GM12878 (cell line): ENCODE data around the gene NFE2L3. TPM values are rescaled to one million over a fixed set of nuclear protein-coding genes. Genes with fewer than 3 reads are reported as not detected.

Source experiments
- CEBPZ ChIP-seq: fragments of 150-350 bp; IDR thresholded peaks from 2 replicates; pipeline ENCODE4 v1.6.1; 2016; ENCODE audit warnings: low read depth, low read length
- CREB1 ChIP-seq: IDR thresholded peaks from 2 replicates; pipeline ENCODE4 v1.6.1; 2012; ENCODE audit warnings: low read depth, mild to moderate bottlenecking, inconsistent platforms
- CREM ChIP-seq: IDR thresholded peaks from 2 replicates; pipeline ENCODE4 v1.6.1; 2014; ENCODE audit warnings: antibody characterized with exemption, low read depth
- CTCF ChIP-seq, 3 experiments: IDR thresholded peaks in 2 of 3; conservative IDR thresholded peaks in 1 of 3; 2 replicates each; pipeline ENCODE4 v1.5.1; 2011; ENCODE audit warnings: low read depth in 3 of 3, low read length in 3 of 3, mild to moderate bottlenecking in 3 of 3, control low read depth in 2 of 3, moderate library complexity in 2 of 3, inconsistent platforms in 1 of 3, mixed read lengths in 1 of 3; ENCODE audit not compliant: control insufficient read depth in 2 of 3, insufficient read depth in 1 of 3; ENCODE audit errors: extremely low read depth in 1 of 3
- E2F4 ChIP-seq: IDR thresholded peaks from 2 replicates; pipeline ENCODE4 v1.6.1; 2012; ENCODE audit warnings: low read depth, low read length, improper control_type of control experiment
- EP300 ChIP-seq, 2 experiments: fragments of 150-350 bp in 1 of 2; IDR thresholded peaks; 2 replicates each; pipeline ENCODE4 v1.6.1; 2011 to 2012; ENCODE audit warnings: low read depth in 2 of 2, low read length in 2 of 2, borderline replicate concordance in 1 of 2, improper control_type of control experiment in 1 of 2, inconsistent platforms in 1 of 2; ENCODE audit not compliant: control insufficient read depth in 1 of 2
- ETV6 ChIP-seq, 2 experiments: fragments of 450-650 bp in 1 of 2; IDR thresholded peaks in 1 of 2; conservative IDR thresholded peaks in 1 of 2; 2 replicates each; pipeline ENCODE4 v1.6.1; 2014; ENCODE audit warnings: antibody characterized with exemption in 1 of 2, borderline replicate concordance in 1 of 2, low read depth in 1 of 2, mild to moderate bottlenecking in 1 of 2, moderate library complexity in 1 of 2
- FOS ChIP-seq: IDR thresholded peaks from 3 replicates; pipeline ENCODE4 v1.6.1; 2011; ENCODE audit warnings: borderline replicate concordance; ENCODE audit not compliant: insufficient read length; ENCODE audit errors: extremely low read depth
- MEF2A ChIP-seq: IDR thresholded peaks from 2 replicates; pipeline ENCODE4 v1.6.1; 2011; ENCODE audit warnings: low read depth, mild to moderate bottlenecking, low read length, moderate library complexity; ENCODE audit not compliant: insufficient read depth
- NBN ChIP-seq: fragments of 450-650 bp; IDR thresholded peaks from 2 replicates; pipeline ENCODE4 v1.6.1; 2016
- NFIC ChIP-seq: IDR thresholded peaks from 2 replicates; pipeline ENCODE4 v1.6.1; 2012; ENCODE audit warnings: low read depth, mild to moderate bottlenecking, inconsistent platforms, low read length, moderate library complexity
- POLR2A ChIP-seq: IDR thresholded peaks from 2 replicates; pipeline ENCODE4 v1.6.1; 2011; ENCODE audit warnings: low read depth, mild to moderate bottlenecking, low read length
- POLR2AphosphoS2 ChIP-seq: IDR thresholded peaks from 2 replicates; pipeline ENCODE4 v1.6.1; 2011; ENCODE audit warnings: low read depth, mild to moderate bottlenecking, low read length, improper control_type of control experiment, moderate library complexity
- RCOR1 ChIP-seq: conservative IDR thresholded peaks from 2 replicates; pipeline ENCODE4 v1.6.1; 2012; ENCODE audit warnings: low read depth, low read length, improper control_type of control experiment
- SIN3A ChIP-seq: IDR thresholded peaks from 2 replicates; pipeline ENCODE4 v1.6.1; 2012; ENCODE audit warnings: low read depth, low read length, improper control_type of control experiment
- SREBF1 ChIP-seq: IDR thresholded peaks from 2 replicates; pipeline ENCODE4 v1.6.1; 2012; ENCODE audit warnings: mild to moderate bottlenecking, low read length
- SRF ChIP-seq, 2 experiments: IDR thresholded peaks; 2 replicates each; pipeline ENCODE4 v1.6.1; 2011; ENCODE audit warnings: low read depth in 2 of 2, low read length in 2 of 2, mild to moderate bottlenecking in 1 of 2, moderate library complexity in 1 of 2
- TCF7 ChIP-seq: IDR thresholded peaks from 2 replicates; pipeline ENCODE4 v1.6.1; 2014; ENCODE audit warnings: antibody characterized with exemption, borderline replicate concordance
- ZBTB4 ChIP-seq: fragments of 450-650 bp; formaldehyde crosslinking; IDR thresholded peaks from 2 replicates; pipeline ENCODE4 v1.4.0; 2022; ENCODE audit warnings: mild to moderate bottlenecking, moderate library complexity
- polyA plus RNA-seq, 11 experiments: library from polyadenylated mRNA; depleted of rRNA in 4 of 11; unstranded in 6 of 11; stranded (reverse) in 5 of 11; fragments of >200 nt; fragmentation: Nextera tagmentation in 4 of 11; fragmentation: Illumina TruSeq in 1 of 11; extraction: Ambion mirVana in 4 of 11; extraction: Trizol in 1 of 11; gene quantifications; 1 replicate in 1 of 11; 2 replicates in 10 of 11; pipeline versions ENCODE4 v1.2.1 to v1.2.3, GENCODE V29; 2011 to 2016; ENCODE audit warnings: inconsistent platforms in 2 of 11, missing spikeins in 2 of 11, low read depth in 1 of 11
- total RNA-seq, 4 experiments: library from RNA; depleted of rRNA in 3 of 4; stranded (reverse); fragments of >200 nt in 3 of 4; fragmentation: Illumina TruSeq in 1 of 4; extraction: Trizol in 1 of 4; gene quantifications; 2 replicates each; pipeline versions ENCODE4 v1.2.1 to v1.2.3, GENCODE V29; 2013 to 2021

The NFE2L3 gene
- total and polyA plus RNA-seq, 10 of the 15 experiments (the other 5 are each of a cell fraction or from before 2014, with no cell fraction given): 4.4 to 34.9 (median 13.0) TPM

GRCh38 chr7:26200444-26201246, 48.6 kb downstream of the NFE2L3 start, which contains the start of gene HNRNPA2B1 (continued):
- TF ChIP-seq FOS (no peak), TCF7 (0 out of 2 replicates have a peak, but pooled peaks have one; percentile 20), POLR2AphosphoS2 (peak; percentile 100), RCOR1 (no peak), SREBF1 (0 out of 2 replicates have a peak, but pooled peaks have one; percentile 8), NFIC (peak; percentile 9; the same call in 1 of the 2 replicates), CEBPZ (no peak), EP300 (IDR thresholded peaks at IDR 0.05; ENCODE audit: borderline replicate concordance in 1 of 2, control insufficient read depth in 1 of 2, low read depth in 2 of 2, low read length in 2 of 2) (no peak), SRF (IDR thresholded peaks at IDR 0.05; ENCODE audit: low read depth in 2 of 2, low read length in 2 of 2) (peak in 1 of 2 experiments; percentile 60; a peak in 2 of 4 replicates), CTCF (IDR thresholded peaks at IDR 0.05 in 2 of 3, conservative IDR thresholded peaks at IDR 0.05 in 1 of 3; ENCODE audit: control insufficient read depth in 2 of 3, extremely low read depth in 1 of 3, insufficient read depth in 1 of 3, low read depth in 3 of 3, low read length in 3 of 3) (no peak), SIN3A (0 out of 2 replicates have a peak, but pooled peaks have one; percentile 31), E2F4 (no peak), MEF2A (no peak), POLR2A (peak; percentile 100), ETV6 (conservative IDR thresholded peaks at IDR 0.05 in 1 of 2, IDR thresholded peaks at IDR 0.05 in 1 of 2; ENCODE audit: borderline replicate concordance in 1 of 2, low read depth in 1 of 2) (no peak), CREB1 (peak; percentile 96), ZBTB4 (CRISPR knock-in tag) (0 out of 2 replicates have a peak, but pooled peaks have one; percentile 32), CREM (peak; percentile 86), NBN (peak; percentile 91)
